Measurements from ENCODE around the gene UMOD.

Gene UMOD

DNA sequence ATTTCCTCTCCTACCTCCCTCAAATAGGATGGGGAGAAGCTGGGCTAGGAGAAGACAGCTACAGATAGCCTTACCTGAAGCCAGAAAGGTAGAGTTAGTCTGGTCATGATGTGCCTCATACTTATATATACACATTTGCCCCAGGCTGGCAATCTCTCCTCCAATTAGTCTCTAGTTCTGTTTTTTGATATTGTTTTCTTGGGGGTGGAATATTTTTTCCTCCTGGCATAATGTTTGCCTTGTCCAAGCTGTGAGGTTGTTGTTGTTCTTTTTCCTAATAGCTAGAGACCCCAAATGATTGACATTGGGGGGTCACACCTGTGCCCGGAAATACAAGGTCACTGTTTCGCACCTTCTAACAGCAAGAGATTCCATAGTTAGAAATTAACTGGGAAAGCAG is at the start of gene UMOD:
Gene UMOD, minus strand, starts transcription at position 101 of the 400 bp plus-strand sequence. CDS start 1,978 bp downstream, outside the sequence.
- Histone ChIP-seq H3K36me3 (ENCODE audit: control insufficient read depth, insufficient read depth, low read length) (no peaks in the 10 kb centered on the region), H3K27me3 (ENCODE audit: control insufficient read depth, insufficient read depth, low read length) (no peaks in the 10 kb centered on the region), H3K27ac (ENCODE audit: low read depth, low read length) (no peak within 1 kb of the TSS), H3K4me3 (ENCODE audit: low read length) (no peak within 1 kb of the TSS), H3K9ac (ENCODE audit: low read length) (no peak within 1 kb of the TSS), H3K4me1 (ENCODE audit: control insufficient read depth, insufficient read depth, low read length) (no peaks in the 10 kb centered on the region)

DNA sequence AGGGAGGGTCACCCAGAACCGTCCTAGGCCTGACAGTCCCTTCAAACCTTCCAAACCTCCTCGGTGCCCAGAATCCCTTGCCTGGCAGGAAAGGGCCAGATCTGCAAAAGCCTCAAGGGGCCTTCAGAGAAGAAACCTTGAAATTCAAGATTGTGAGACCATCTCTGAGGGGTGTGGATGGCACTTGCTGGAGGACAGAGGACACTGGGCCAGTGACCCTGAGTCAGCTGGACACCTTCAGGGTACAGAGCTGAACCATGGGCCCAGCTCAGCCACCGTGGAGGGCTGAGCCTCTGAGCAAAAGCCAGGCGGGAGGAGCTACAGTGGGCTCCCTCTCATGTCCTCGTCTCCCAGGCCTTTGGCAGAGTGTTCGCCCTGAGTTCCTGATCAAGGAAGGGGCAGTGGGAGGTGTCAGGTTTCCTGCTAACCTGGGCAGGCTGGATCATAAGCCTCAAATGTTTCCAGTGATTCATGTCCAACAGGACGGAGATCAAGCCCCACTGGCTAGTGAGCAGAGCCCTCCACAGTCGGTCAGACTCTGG is 49.0 kb upstream of the UMOD start:
- Histone ChIP-seq H3K9ac (ENCODE audit: low read length) (no peak overlapping the region), H3K27ac (ENCODE audit: low read depth, low read length) (no peak overlapping the region), H3K36me3 (ENCODE audit: control insufficient read depth, insufficient read depth, low read length) (no peaks in the 10 kb centered on the region), H3K27me3 (ENCODE audit: control insufficient read depth, insufficient read depth, low read length) (no peaks in the 10 kb centered on the region), H3K4me1 (ENCODE audit: control insufficient read depth, insufficient read depth, low read length) (no peaks in the 10 kb centered on the region), H3K4me3 (ENCODE audit: low read length) (no peak overlapping the region)

DNA sequence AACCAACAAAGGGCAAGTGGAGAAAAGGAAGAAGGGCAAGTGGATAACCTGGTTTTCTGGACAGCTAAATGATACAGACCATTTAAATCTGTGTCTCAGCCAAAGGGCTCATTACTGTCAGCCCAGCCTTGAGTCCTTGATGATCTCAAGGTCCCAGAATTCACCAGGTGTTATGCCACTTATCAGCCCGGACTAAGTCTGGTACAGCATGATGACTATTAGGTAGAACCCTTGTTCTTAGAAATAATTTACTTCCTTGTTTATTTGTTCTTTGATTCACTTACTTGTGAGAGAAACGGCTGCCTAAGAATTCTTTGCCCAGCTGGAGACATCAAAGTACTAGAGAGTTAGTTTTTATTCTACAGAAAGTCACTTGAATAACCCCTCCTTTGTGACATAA is 48.6 kb upstream of the UMOD start:
- H3K27me3 ChIP-seq (ENCODE audit: control insufficient read depth, insufficient read depth, low read length), result no peaks in the 10 kb centered on the region
- no peaks in the 10 kb centered on the region for H3K36me3 ChIP-seq (ENCODE audit: control insufficient read depth, insufficient read depth, low read length)
- no peak overlapping the region for H3K4me3 ChIP-seq (ENCODE audit: low read length)
- no peaks in the 10 kb centered on the region for H3K4me1 ChIP-seq (ENCODE audit: control insufficient read depth, insufficient read depth, low read length)
- no peak overlapping the region for H3K27ac ChIP-seq (ENCODE audit: low read depth, low read length)
- H3K9ac ChIP-seq (ENCODE audit: low read length), result no peak overlapping the region

DNA sequence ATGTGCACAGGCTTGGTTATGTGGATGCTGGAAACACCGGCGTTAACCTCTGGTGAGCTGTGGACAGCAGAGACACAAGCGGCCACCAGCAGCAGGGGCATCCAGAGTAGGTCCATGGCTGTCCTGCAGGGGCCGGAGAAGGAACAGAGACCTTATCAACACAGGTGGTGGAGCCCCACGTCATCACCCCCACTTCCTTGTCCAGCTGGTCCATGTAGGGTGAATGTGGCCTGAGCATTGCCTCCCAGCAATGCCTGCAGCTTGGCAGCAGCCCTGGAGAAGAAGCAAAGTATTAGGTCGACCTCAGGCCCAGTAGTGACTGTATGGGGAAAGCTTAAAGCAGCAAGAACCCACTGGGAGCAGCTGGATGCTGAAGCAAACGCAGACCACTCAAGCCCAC is 46.7 kb upstream of the UMOD start:
- Histone ChIP-seq H3K27ac (ENCODE audit: low read depth, low read length) (no peak overlapping the region), H3K9ac (ENCODE audit: low read length) (no peak overlapping the region), H3K4me1 (ENCODE audit: control insufficient read depth, insufficient read depth, low read length) (no peaks in the 10 kb centered on the region), H3K36me3 (ENCODE audit: control insufficient read depth, insufficient read depth, low read length) (no peaks in the 10 kb centered on the region), H3K27me3 (ENCODE audit: control insufficient read depth, insufficient read depth, low read length) (no peaks in the 10 kb centered on the region), H3K4me3 (ENCODE audit: low read length) (no peak overlapping the region)

DNA sequence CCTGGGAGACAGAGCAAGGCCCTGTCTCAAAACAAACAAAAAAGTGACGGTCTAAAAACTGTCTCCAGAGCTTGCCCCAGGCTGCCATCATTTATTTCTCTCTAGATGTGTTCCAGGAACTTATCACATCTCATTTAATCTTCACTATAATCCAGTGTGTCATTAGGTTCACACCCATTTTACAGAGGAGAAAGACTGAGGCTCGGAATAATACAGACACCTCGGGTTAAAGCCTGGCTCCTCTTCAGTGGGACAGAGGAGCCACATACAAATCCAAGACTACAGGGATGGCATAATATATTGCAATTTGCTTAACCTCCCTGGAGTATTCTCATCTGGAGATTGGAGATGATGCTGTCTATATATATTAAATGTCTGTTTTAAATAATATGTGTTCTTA is 46.1 kb upstream of the UMOD start:
- Histone ChIP-seq H3K4me1 (ENCODE audit: control insufficient read depth, insufficient read depth, low read length) (peaks cover under 1% of the 10 kb centered on the region), H3K27ac (ENCODE audit: low read depth, low read length) (no peak overlapping the region), H3K36me3 (ENCODE audit: control insufficient read depth, insufficient read depth, low read length) (no peaks in the 10 kb centered on the region), H3K4me3 (ENCODE audit: low read length) (no peak overlapping the region), H3K27me3 (ENCODE audit: control insufficient read depth, insufficient read depth, low read length) (no peaks in the 10 kb centered on the region), H3K9ac (ENCODE audit: low read length) (no peak overlapping the region)

DNA sequence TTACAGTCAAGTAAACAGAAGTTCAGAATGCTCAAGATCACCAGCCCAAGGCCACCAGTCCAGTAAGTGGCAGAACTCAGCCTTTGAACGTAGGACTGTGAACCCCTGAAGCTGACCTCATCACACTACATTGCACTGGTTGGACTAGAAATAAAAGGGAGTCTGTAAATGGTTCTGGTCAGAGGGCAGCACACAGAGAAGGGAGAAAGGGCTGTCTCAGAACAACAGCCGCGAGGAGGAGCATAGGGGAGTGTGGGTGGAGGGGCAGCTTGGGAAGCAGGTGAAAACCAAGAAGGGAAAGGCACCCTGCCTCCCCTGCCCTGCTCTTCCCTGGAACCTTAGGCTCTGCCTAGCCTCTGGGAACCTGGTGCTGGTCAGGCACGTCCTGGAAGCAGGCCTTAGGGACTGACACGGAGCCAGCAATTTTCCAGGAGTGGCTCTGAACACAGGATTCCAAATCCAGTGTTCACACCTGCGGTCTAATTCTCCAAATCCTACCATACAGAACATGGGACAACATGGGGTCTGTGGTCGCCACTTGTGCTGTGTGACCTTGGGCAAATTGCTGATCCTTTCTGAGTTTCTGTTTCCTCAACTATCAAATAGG is 45.1 kb upstream of the UMOD start:
- Histone ChIP-seq H3K4me3 (ENCODE audit: low read length) (no peak overlapping the region), H3K27me3 (ENCODE audit: control insufficient read depth, insufficient read depth, low read length) (no peaks in the 10 kb centered on the region), H3K27ac (ENCODE audit: low read depth, low read length) (no peak overlapping the region), H3K36me3 (ENCODE audit: control insufficient read depth, insufficient read depth, low read length) (no peaks in the 10 kb centered on the region), H3K4me1 (ENCODE audit: control insufficient read depth, insufficient read depth, low read length) (peaks cover 3% of the 10 kb centered on the region), H3K9ac (ENCODE audit: low read length) (no peak overlapping the region)

DNA sequence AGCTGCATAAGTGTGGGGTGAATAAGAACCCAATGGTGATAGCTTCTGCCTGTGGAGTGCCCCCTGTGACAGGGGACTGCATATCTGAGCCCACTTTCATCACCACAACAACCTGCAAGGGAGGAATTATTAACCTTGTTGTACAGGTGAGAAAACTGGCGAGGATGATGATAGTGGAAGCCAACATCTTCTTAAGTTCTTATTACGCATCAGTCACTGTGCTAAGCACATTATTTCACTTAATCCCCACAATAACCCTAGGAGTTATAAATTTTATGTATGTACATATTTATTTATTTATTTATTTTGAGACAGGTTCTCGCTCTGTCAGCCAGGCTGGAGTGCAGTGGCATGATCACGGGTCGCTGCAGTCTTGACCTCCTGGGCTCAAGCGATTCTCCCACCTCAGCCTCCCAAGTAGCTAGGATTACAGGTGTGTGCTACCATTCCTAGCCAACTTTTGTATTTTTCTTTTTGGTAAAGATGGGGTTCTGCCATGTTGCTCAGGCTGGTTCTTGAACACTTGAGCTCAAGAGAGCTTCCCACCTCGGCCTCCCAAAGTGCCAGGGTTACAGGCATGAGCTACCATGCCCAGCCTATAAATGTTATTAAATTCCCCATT is 44.4 kb upstream of the UMOD start:
- H3K4me1 ChIP-seq (ENCODE audit: control insufficient read depth, insufficient read depth, low read length), result peaks cover 3% of the 10 kb centered on the region
- no peak overlapping the region for H3K4me3 ChIP-seq (ENCODE audit: low read length)
- H3K27ac ChIP-seq (ENCODE audit: low read depth, low read length), result no peak overlapping the region
- no peaks in the 10 kb centered on the region for H3K36me3 ChIP-seq (ENCODE audit: control insufficient read depth, insufficient read depth, low read length)
- no peak overlapping the region for H3K9ac ChIP-seq (ENCODE audit: low read length)
- no peaks in the 10 kb centered on the region for H3K27me3 ChIP-seq (ENCODE audit: control insufficient read depth, insufficient read depth, low read length)

DNA sequence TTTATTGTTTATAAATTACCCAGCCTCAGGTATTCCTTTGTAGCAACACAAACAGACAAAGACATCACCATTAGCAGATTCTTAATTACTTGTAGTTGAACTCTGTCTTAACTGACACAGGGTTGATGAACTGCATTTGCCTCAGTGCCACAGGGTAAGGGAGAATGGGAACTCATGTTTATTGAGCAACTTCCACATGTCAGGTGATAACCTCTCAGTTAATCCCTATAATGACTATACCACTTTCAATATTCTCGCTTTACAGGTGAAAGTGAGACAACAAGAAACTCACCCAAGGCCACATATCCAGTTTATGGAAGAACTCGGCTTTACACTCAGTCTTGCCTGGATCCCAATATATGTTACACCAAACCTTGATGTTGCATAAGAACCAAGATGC is 43.4 kb upstream of the UMOD start:
- Histone ChIP-seq H3K9ac (ENCODE audit: low read length) (no peak overlapping the region), H3K27me3 (ENCODE audit: control insufficient read depth, insufficient read depth, low read length) (no peaks in the 10 kb centered on the region), H3K36me3 (ENCODE audit: control insufficient read depth, insufficient read depth, low read length) (no peaks in the 10 kb centered on the region), H3K27ac (ENCODE audit: low read depth, low read length) (no peak overlapping the region), H3K4me1 (ENCODE audit: control insufficient read depth, insufficient read depth, low read length) (peaks cover 3% of the 10 kb centered on the region), H3K4me3 (ENCODE audit: low read length) (no peak overlapping the region)

DNA sequence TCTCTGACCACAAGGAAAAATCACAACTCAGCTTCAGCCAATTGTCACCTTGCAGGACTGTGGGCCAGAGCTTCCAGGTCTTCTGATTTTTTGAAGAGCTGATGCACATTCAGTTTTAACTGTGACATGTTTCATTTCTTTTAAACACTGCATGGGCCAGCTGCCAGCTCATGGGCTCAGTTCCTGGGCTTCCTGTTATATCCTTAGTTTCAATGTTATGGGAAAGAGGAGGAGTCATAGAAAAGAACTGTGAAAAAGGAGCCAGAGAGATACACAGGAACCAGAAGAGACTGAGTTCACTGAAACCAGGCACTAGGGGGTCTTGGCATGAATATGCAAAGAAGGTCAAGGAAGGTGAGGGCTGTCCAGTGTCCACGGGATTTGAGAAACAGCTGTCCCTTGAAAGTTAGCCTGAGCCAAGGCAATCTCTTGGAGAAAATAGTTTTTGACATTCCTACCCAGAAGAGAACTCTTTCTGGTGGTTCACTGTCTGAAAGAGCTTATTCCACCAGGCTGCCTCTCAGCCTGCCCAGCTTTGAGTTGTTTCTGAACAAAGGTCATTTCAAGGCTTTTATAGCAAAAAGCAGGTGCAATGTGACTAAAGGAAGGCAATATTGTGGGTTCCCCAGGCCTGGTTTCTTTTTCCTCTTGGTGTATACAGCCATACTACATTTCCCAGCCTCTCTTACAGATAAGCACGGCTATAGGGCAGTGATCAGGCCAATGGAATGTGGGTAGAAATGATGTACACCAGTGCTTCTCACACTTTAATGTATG is 41.5 kb upstream of the UMOD start:
- no peak overlapping the region for H3K27ac ChIP-seq (ENCODE audit: low read depth, low read length)
- no peaks in the 10 kb centered on the region for H3K27me3 ChIP-seq (ENCODE audit: control insufficient read depth, insufficient read depth, low read length)
- no peaks in the 10 kb centered on the region for H3K36me3 ChIP-seq (ENCODE audit: control insufficient read depth, insufficient read depth, low read length)
- H3K9ac ChIP-seq (ENCODE audit: low read length), result no peak overlapping the region
- H3K4me3 ChIP-seq (ENCODE audit: low read length), result no peak overlapping the region
- peaks cover 3% of the 10 kb centered on the region for H3K4me1 ChIP-seq (ENCODE audit: control insufficient read depth, insufficient read depth, low read length)

DNA sequence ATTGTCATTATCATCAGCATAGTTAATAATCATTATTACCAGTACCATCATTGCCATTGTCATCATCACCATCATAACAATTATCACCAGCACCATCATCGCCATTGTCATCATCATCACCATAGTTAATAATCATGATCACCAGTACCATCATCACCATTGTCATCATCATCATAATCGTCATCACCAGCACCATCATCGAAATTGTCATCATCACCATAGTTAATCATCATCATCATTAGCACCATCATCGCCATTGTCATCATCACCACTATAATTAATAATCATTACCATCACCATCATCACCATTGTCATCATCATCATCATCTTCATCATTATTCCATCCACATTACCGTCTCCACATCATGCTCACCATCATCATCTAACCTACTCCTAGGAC is 38.5 kb upstream of the UMOD start:
- Histone ChIP-seq H3K27me3 (ENCODE audit: control insufficient read depth, insufficient read depth, low read length) (no peaks in the 10 kb centered on the region), H3K4me3 (ENCODE audit: low read length) (no peak overlapping the region), H3K9ac (ENCODE audit: low read length) (no peak overlapping the region), H3K27ac (ENCODE audit: low read depth, low read length) (no peak overlapping the region), H3K4me1 (ENCODE audit: control insufficient read depth, insufficient read depth, low read length) (peaks cover 3% of the 10 kb centered on the region), H3K36me3 (ENCODE audit: control insufficient read depth, insufficient read depth, low read length) (no peaks in the 10 kb centered on the region)

DNA sequence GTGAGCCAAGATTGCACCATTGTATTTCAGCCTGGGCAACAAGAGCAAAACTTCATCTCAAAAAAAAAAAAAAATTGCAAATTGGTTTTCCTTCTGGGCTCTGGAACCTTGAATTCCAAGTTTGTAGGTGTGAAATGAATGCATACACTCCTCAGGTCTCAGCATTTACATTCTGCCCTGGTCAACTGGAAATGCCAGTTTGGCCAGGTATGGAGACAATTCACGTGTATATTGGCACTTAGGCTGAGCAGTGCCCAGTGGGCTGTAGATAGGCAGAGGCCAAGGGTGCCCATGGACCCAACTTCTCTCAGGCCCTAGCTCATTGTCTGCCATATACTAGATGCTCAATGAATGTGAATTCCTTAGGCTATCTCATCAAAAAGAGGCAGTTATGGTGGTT is 36.3 kb upstream of the UMOD start:
- H3K4me3 ChIP-seq (ENCODE audit: low read length), result no peak overlapping the region
- H3K27ac ChIP-seq (ENCODE audit: low read depth, low read length), result no peak overlapping the region
- no peaks in the 10 kb centered on the region for H3K27me3 ChIP-seq (ENCODE audit: control insufficient read depth, insufficient read depth, low read length)
- H3K9ac ChIP-seq (ENCODE audit: low read length), result no peak overlapping the region
- peaks cover 3% of the 10 kb centered on the region for H3K4me1 ChIP-seq (ENCODE audit: control insufficient read depth, insufficient read depth, low read length)
- no peaks in the 10 kb centered on the region for H3K36me3 ChIP-seq (ENCODE audit: control insufficient read depth, insufficient read depth, low read length)

DNA sequence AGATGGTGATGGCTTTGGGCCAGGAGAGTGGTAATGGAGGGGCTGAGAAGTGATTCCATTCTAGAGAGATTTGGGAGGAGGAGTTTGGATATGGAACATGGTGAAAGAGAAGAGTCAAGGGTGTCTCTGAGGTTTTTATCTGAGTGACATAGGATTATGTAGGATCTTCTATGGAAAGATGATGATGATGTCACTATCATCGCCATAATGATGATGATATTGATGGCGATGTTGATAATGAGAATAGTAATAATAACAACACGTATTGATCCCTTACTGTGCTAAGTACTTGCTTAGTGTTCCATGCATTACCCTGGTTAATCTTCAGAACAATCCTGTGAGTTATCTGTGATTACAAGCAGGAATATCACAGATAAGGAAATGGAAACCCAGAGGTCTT is 35.5 kb upstream of the UMOD start:
- Histone ChIP-seq H3K27me3 (ENCODE audit: control insufficient read depth, insufficient read depth, low read length) (no peaks in the 10 kb centered on the region), H3K4me3 (ENCODE audit: low read length) (no peak overlapping the region)

More for the DNA sequence above, 35.5 kb upstream of the UMOD start:
- Histone ChIP-seq H3K4me1 (ENCODE audit: control insufficient read depth, insufficient read depth, low read length) (no peaks in the 10 kb centered on the region), H3K27ac (ENCODE audit: low read depth, low read length) (no peak overlapping the region), H3K9ac (ENCODE audit: low read length) (no peak overlapping the region), H3K36me3 (ENCODE audit: control insufficient read depth, insufficient read depth, low read length) (no peaks in the 10 kb centered on the region)
